HEK293 (cell line): ENCODE measurements around the gene SCIMP.

Source experiments
- CTCF ChIA-PET: fragments of 350-600 bp; formaldehyde crosslinking; extraction: SDS; loops from one replicate; lab custom pipeline; 2021; ENCODE audit warnings: antibody characterized with exemption; lab: Yijun Ruan, JAX
- POLR2A ChIA-PET: fragments of 300-600 bp; formaldehyde crosslinking; extraction: SDS; loops from one replicate; lab custom pipeline; 2020; ENCODE audit warnings: antibody characterized with exemption, inconsistent platforms; lab: Yijun Ruan, JAX
- H3K27ac ChIP-seq: fragments of 200-500 bp; sonication (Bioruptor generic); 2 replicates; pipeline ENCODE4 v1.5.1; 2014; ENCODE audit warnings: low read depth, low read length, control low read depth, inconsistent platforms; ENCODE audit errors: extremely low read depth
- H3K36me3 ChIP-seq, 2 experiments: fragments of 200-500 bp in 1 of 2; sonication (Bioruptor generic) in 1 of 2; 1 replicate in 1 of 2; 2 replicates in 1 of 2; pipeline ENCODE4 v1.5.1; 2014 to 2017; ENCODE audit warnings: inconsistent platforms in 2 of 2, low read length in 2 of 2; ENCODE audit not compliant: control insufficient read depth in 2 of 2, insufficient read depth in 1 of 2
- H3K4me1 ChIP-seq: fragments of 200-500 bp; sonication (Bioruptor generic); 2 replicates; pipeline ENCODE4 v1.5.1; 2014; ENCODE audit warnings: mild to moderate bottlenecking, low read length, inconsistent platforms; ENCODE audit not compliant: control insufficient read depth, insufficient read depth
- H3K4me3 ChIP-seq: 2 replicates; pipeline ENCODE4 v1.5.1; 2011; ENCODE audit warnings: low read depth, mild to moderate bottlenecking, control low read depth, low read length, moderate library complexity
- H3K9me3 ChIP-seq: fragments of 200-500 bp; sonication (Bioruptor generic); 2 replicates; pipeline ENCODE4 v1.5.1; 2014; ENCODE audit warnings: low read depth, low read length, inconsistent platforms; ENCODE audit not compliant: control insufficient read depth, insufficient read depth
- ATF2 ChIP-seq: fragments of 450-650 bp; formaldehyde crosslinking; IDR thresholded peaks from 2 replicates; pipeline ENCODE4 v1.5.1; 2016; ENCODE audit warnings: missing biosample characterization, missing genetic modification characterization, low read depth
- GFI1B ChIP-seq: fragments of 450-650 bp; formaldehyde crosslinking; IDR thresholded peaks from 2 replicates; pipeline ENCODE4 v1.5.1; 2016; ENCODE audit warnings: missing biosample characterization, missing genetic modification characterization
- GLIS1 ChIP-seq: fragments of 450-650 bp; formaldehyde crosslinking; IDR thresholded peaks from 2 replicates; pipeline ENCODE4 v1.5.1; 2016; ENCODE audit warnings: missing biosample characterization, missing genetic modification characterization
- KLF17 ChIP-seq: fragments of 450-650 bp; formaldehyde crosslinking; IDR thresholded peaks from 2 replicates; pipeline ENCODE4 v1.5.1; 2016; ENCODE audit warnings: missing biosample characterization, missing genetic modification characterization
- KLF8 ChIP-seq: fragments of 450-650 bp; formaldehyde crosslinking; IDR thresholded peaks from 2 replicates; pipeline ENCODE4 v1.5.1; 2016; ENCODE audit warnings: missing biosample characterization, missing genetic modification characterization
- ZEB2 ChIP-seq: fragments of 450-650 bp; formaldehyde crosslinking; IDR thresholded peaks from 2 replicates; pipeline ENCODE4 v1.5.1; 2016; ENCODE audit warnings: missing biosample characterization, missing genetic modification characterization
- ZFP37 ChIP-seq: fragments of 450-650 bp; formaldehyde crosslinking; IDR thresholded peaks from 2 replicates; pipeline ENCODE4 v1.5.1; 2016; ENCODE audit warnings: missing biosample characterization, missing genetic modification characterization
- ZFP41 ChIP-seq: fragments of 450-650 bp; formaldehyde crosslinking; IDR thresholded peaks from 2 replicates; pipeline ENCODE4 v1.5.1; 2016; ENCODE audit warnings: missing biosample characterization, missing genetic modification characterization, borderline replicate concordance
- ZNF26 ChIP-seq: fragments of 450-650 bp; formaldehyde crosslinking; IDR thresholded peaks from 2 replicates; pipeline ENCODE4 v1.5.1; 2016; ENCODE audit warnings: missing biosample characterization, missing genetic modification characterization
- ZNF274 ChIP-seq, 2 experiments: fragments of 200-500 bp in 1 of 2; fragments of 450-650 bp in 1 of 2; sonication (Bioruptor generic) in 1 of 2; formaldehyde crosslinking in 1 of 2; IDR thresholded peaks; 2 replicates each; pipeline versions ENCODE4 v1.5.1 to v1.6.1; 2014 to 2016; ENCODE audit warnings: borderline replicate concordance in 1 of 2, inconsistent platforms in 1 of 2, low read length in 1 of 2, missing biosample characterization in 1 of 2, missing genetic modification characterization in 1 of 2
- ZNF341 ChIP-seq: fragments of 450-650 bp; formaldehyde crosslinking; IDR thresholded peaks from 2 replicates; pipeline ENCODE4; 2016; ENCODE audit warnings: low read depth, missing biosample characterization, missing genetic modification characterization
- ZNF549 ChIP-seq: fragments of 450-650 bp; IDR thresholded peaks from 2 replicates; pipeline ENCODE4 v1.5.1; 2018; ENCODE audit warnings: missing biosample characterization, missing genetic modification characterization, mild to moderate bottlenecking, inconsistent platforms, moderate library complexity
- ZNF555 ChIP-seq: fragments of 450-650 bp; formaldehyde crosslinking; conservative IDR thresholded peaks from 2 replicates; pipeline ENCODE4 v1.5.1; 2017; ENCODE audit warnings: missing biosample characterization, mild to moderate bottlenecking, missing genetic modification characterization, inconsistent platforms
- ZNF561 ChIP-seq: fragments of 450-650 bp; IDR thresholded peaks from 2 replicates; pipeline ENCODE4 v1.5.1; 2018; ENCODE audit warnings: missing biosample characterization, missing genetic modification characterization, borderline replicate concordance
- ZNF585B ChIP-seq: fragments of 450-650 bp; formaldehyde crosslinking; IDR thresholded peaks from 2 replicates; pipeline ENCODE4 v1.5.1; 2016; ENCODE audit warnings: missing biosample characterization, missing genetic modification characterization
- ZNF596 ChIP-seq: fragments of 450-650 bp; IDR thresholded peaks from 2 replicates; pipeline ENCODE4 v1.5.0; 2018; ENCODE audit warnings: missing biosample characterization, mild to moderate bottlenecking, missing genetic modification characterization, moderate library complexity
- ZNF701 ChIP-seq: fragments of 450-650 bp; formaldehyde crosslinking; IDR thresholded peaks from 2 replicates; pipeline ENCODE4 v1.5.1; 2016; ENCODE audit warnings: missing biosample characterization, missing genetic modification characterization
- ZNF768 ChIP-seq: fragments of 450-650 bp; formaldehyde crosslinking; IDR thresholded peaks from 2 replicates; pipeline ENCODE4 v1.5.1; 2018; ENCODE audit warnings: missing biosample characterization, mild to moderate bottlenecking, missing genetic modification characterization
- ZNF776 ChIP-seq: fragments of 450-650 bp; formaldehyde crosslinking; IDR thresholded peaks from 2 replicates; pipeline ENCODE4 v1.5.0; 2017; ENCODE audit warnings: missing biosample characterization, missing genetic modification characterization, borderline replicate concordance
- ZNF777 ChIP-seq: fragments of 450-650 bp; formaldehyde crosslinking; IDR thresholded peaks from 2 replicates; pipeline ENCODE4 v1.5.1; 2017; ENCODE audit warnings: missing biosample characterization, missing genetic modification characterization, borderline replicate concordance
- ZNF837 ChIP-seq: fragments of 450-650 bp; formaldehyde crosslinking; IDR thresholded peaks from 2 replicates; pipeline ENCODE4 v1.5.1; 2016; ENCODE audit warnings: missing biosample characterization, missing genetic modification characterization
- ZNF843 ChIP-seq: fragments of 450-650 bp; formaldehyde crosslinking; IDR thresholded peaks from 2 replicates; pipeline ENCODE4 v1.5.1; 2016; ENCODE audit warnings: missing biosample characterization, missing genetic modification characterization
- ZSCAN16 ChIP-seq: fragments of 450-650 bp; formaldehyde crosslinking; IDR thresholded peaks from 2 replicates; pipeline ENCODE4 v1.5.1; 2016; ENCODE audit warnings: missing biosample characterization, missing genetic modification characterization
- ZSCAN30 ChIP-seq: fragments of 450-650 bp; IDR thresholded peaks from 2 replicates; pipeline ENCODE4 v1.5.1; 2018; ENCODE audit warnings: missing biosample characterization, mild to moderate bottlenecking, missing genetic modification characterization, moderate library complexity
- TF ChIP-seq, protein P1 (sequence below): fragments of 450-650 bp; formaldehyde crosslinking; IDR thresholded peaks from 2 replicates; pipeline ENCODE4 v1.5.1; 2016; ENCODE audit warnings: missing biosample characterization, missing genetic modification characterization
- TF ChIP-seq, protein P2 (sequence below): fragments of 450-650 bp; formaldehyde crosslinking; IDR thresholded peaks from 2 replicates; pipeline ENCODE4 v1.5.1; 2016; ENCODE audit warnings: missing biosample characterization, missing genetic modification characterization, borderline replicate concordance
- TF ChIP-seq, protein P3 (sequence below): fragments of 450-650 bp; formaldehyde crosslinking; IDR thresholded peaks from 2 replicates; pipeline ENCODE4 v1.5.1; 2017; ENCODE audit warnings: missing biosample characterization, missing genetic modification characterization
- TF ChIP-seq, protein P4 (sequence below): fragments of 450-650 bp; formaldehyde crosslinking; IDR thresholded peaks from 2 replicates; pipeline ENCODE4 v1.5.1; 2016; ENCODE audit warnings: missing biosample characterization, missing genetic modification characterization

SCIMP gene

DNA sequence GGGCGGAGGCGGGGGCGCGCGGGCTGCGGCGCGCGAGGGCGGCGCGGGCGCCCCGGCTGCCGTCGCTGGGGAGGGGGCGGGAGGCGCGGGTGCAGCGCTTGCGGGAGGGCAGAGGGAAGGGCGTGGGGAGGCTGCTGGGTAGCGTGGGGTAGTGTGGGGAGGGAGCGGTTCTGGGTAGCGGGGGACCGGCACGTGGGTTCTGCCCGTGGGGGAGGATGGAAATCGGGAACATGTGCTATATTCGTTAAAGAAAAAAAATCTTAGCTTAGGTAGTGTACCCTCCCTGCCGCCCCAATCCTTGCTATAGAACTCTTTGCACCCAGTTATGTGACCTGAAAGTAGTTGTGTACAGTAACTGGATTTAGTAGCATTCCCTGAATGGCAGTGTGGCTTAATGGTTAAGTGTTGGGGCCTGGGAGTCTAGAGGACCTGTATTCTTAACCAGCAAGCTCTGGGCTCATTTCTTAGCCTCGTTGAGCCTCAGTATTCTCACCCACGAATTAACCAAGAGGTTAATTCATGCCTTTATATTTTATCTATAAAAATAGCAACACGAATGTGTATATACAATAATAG, 48.1 kb upstream of the SCIMP start:
- H3K9me3 ChIP-seq: no peaks in the 10 kb centered on the region
- ChIA-PET CTCF (no interaction called here), POLR2A (interaction anchor here (0.6 to 2.0 kb wide), 4 partner anchors 15 to 160 kb away, joined by 3 to 10 read pairs (median 4); partner anchors contain the start of gene NUP88)
- H3K36me3 ChIP-seq: peaks cover 4 to 8% of the 10 kb centered on the region in 2 experiments; a peak in 2 of 3 replicates
- peak overlapping the region; percentile 95 for H3K27ac ChIP-seq
- peaks cover 21% of the 10 kb centered on the region for H3K4me1 ChIP-seq
- H3K4me3 ChIP-seq: peak overlapping the region; percentile 75
- 0 out of 2 replicates have a peak, but pooled peaks have one; percentile 15 for TF ChIP-seq ZNF341
- no peak for TF ChIP-seq ZFP37 (tag by site-specific recombination)
- TF ChIP-seq ZFP41 (tag by site-specific recombination): no peak
- TF ChIP-seq, protein P1, sequence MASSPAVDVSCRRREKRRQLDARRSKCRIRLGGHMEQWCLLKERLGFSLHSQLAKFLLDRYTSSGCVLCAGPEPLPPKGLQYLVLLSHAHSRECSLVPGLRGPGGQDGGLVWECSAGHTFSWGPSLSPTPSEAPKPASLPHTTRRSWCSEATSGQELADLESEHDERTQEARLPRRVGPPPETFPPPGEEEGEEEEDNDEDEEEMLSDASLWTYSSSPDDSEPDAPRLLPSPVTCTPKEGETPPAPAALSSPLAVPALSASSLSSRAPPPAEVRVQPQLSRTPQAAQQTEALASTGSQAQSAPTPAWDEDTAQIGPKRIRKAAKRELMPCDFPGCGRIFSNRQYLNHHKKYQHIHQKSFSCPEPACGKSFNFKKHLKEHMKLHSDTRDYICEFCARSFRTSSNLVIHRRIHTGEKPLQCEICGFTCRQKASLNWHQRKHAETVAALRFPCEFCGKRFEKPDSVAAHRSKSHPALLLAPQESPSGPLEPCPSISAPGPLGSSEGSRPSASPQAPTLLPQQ (tag by site-specific recombination): no peak
- no peak for TF ChIP-seq ZNF776 (tag by site-specific recombination)
- TF ChIP-seq ZNF549: no peak
- TF ChIP-seq, protein P2, sequence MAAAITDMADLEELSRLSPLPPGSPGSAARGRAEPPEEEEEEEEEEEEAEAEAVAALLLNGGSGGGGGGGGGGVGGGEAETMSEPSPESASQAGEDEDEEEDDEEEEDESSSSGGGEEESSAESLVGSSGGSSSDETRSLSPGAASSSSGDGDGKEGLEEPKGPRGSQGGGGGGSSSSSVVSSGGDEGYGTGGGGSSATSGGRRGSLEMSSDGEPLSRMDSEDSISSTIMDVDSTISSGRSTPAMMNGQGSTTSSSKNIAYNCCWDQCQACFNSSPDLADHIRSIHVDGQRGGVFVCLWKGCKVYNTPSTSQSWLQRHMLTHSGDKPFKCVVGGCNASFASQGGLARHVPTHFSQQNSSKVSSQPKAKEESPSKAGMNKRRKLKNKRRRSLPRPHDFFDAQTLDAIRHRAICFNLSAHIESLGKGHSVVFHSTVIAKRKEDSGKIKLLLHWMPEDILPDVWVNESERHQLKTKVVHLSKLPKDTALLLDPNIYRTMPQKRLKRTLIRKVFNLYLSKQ (tag by site-specific recombination): no peak
- no peak for TF ChIP-seq ZNF596 (tag by site-specific recombination)
- TF ChIP-seq ZSCAN30 (tag by site-specific recombination): peak; percentile 36; the same call in 1 of the 2 replicates
- TF ChIP-seq ATF2 (tag by site-specific recombination): no peak
- no peak for TF ChIP-seq ZNF26
- no peak for TF ChIP-seq ZNF768 (tag by site-specific recombination)
- TF ChIP-seq, protein P3, sequence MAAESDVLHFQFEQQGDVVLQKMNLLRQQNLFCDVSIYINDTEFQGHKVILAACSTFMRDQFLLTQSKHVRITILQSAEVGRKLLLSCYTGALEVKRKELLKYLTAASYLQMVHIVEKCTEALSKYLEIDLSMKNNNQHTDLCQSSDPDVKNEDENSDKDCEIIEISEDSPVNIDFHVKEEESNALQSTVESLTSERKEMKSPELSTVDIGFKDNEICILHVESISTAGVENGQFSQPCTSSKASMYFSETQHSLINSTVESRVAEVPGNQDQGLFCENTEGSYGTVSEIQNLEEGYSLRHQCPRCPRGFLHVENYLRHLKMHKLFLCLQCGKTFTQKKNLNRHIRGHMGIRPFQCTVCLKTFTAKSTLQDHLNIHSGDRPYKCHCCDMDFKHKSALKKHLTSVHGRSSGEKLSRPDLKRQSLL (tag by site-specific recombination): no peak
- TF ChIP-seq ZNF777 (tag by site-specific recombination): no peak
- no peak for TF ChIP-seq ZNF585B (tag by site-specific recombination)
- peak; percentile 57 for TF ChIP-seq GLIS1 (tag by site-specific recombination)
- 0 out of 2 replicates have a peak, but pooled peaks have one; percentile 11 for TF ChIP-seq GFI1B
- no peak for TF ChIP-seq ZNF701 (tag by site-specific recombination)
- TF ChIP-seq, protein P4, sequence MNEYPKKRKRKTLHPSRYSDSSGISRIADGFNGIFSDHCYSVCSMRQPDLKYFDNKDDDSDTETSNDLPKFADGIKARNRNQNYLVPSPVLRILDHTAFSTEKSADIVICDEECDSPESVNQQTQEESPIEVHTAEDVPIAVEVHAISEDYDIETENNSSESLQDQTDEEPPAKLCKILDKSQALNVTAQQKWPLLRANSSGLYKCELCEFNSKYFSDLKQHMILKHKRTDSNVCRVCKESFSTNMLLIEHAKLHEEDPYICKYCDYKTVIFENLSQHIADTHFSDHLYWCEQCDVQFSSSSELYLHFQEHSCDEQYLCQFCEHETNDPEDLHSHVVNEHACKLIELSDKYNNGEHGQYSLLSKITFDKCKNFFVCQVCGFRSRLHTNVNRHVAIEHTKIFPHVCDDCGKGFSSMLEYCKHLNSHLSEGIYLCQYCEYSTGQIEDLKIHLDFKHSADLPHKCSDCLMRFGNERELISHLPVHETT (tag by site-specific recombination): no peak
- no peak for TF ChIP-seq KLF17 (tag by site-specific recombination)
- TF ChIP-seq ZNF274 (IDR thresholded peaks at IDR 0.05; ENCODE audit: low read length): no peak
- TF ChIP-seq ZNF274 (tag by site-specific recombination; IDR thresholded peaks at IDR 0.05; ENCODE audit: borderline replicate concordance): no peak
- TF ChIP-seq ZNF837: no peak
- no peak for TF ChIP-seq ZSCAN16 (tag by site-specific recombination)
- no peak for TF ChIP-seq ZNF555 (tag by site-specific recombination)
- no peak for TF ChIP-seq KLF8 (tag by site-specific recombination)
- no peak for TF ChIP-seq ZEB2 (tag by site-specific recombination)
- TF ChIP-seq ZNF843 (tag by site-specific recombination): no peak
- TF ChIP-seq ZNF561 (tag by site-specific recombination): no peak
